Neural crest cell (in vitro differentiated cells): ENCODE data around the gene SCAPER. TPM values are rescaled to one million over a fixed set of nuclear protein-coding genes. Genes with fewer than 3 reads are reported as not detected.

Source experiments
- DNase-seq: peaks from one replicate; pipeline ENCODE4 v3.0.0; 2021; ENCODE audit warnings: low read depth, mixed read lengths, low spot score
- H3K27ac Mint-ChIP-seq: one replicate; pipeline ENCODE4 v1.8.0; 2021; ENCODE audit warnings: mild to moderate bottlenecking, mixed read lengths; ENCODE audit not compliant: unreplicated experiment
- H3K27me3 Mint-ChIP-seq: 2 replicates; pipeline ENCODE4 v1.8.0; 2021; ENCODE audit warnings: low read depth, mild to moderate bottlenecking, mixed read lengths
- H3K36me3 Mint-ChIP-seq: 2 replicates; pipeline ENCODE4 v1.8.0; 2021; ENCODE audit warnings: low read depth, mild to moderate bottlenecking, mixed read lengths
- H3K4me1 Mint-ChIP-seq: 2 replicates; pipeline ENCODE4 v1.8.0; 2021; ENCODE audit warnings: mixed read lengths
- H3K4me3 Mint-ChIP-seq: one replicate; pipeline ENCODE4 v1.8.0; 2021; ENCODE audit warnings: mild to moderate bottlenecking, mixed read lengths
- H3K9me3 Mint-ChIP-seq: 2 replicates; pipeline ENCODE4 v1.8.0; 2021; ENCODE audit warnings: mixed read lengths
- total RNA-seq: library from RNA; stranded (reverse); gene quantifications from 2 replicates; pipeline ENCODE4 v1.2.1, GENCODE V29; 2021
- TF ChIP-seq, protein P1 (sequence below): fragments of 200-600 bp; sonication (generic); conservative IDR thresholded peaks from 2 replicates; pipeline ENCODE4 v1.5.0; 2021; ENCODE audit warnings: antibody characterized with exemption, mild to moderate bottlenecking

Gene SCAPER
- total RNA-seq, 1 donor from 2014 or later, result 15.3 TPM

DNA sequence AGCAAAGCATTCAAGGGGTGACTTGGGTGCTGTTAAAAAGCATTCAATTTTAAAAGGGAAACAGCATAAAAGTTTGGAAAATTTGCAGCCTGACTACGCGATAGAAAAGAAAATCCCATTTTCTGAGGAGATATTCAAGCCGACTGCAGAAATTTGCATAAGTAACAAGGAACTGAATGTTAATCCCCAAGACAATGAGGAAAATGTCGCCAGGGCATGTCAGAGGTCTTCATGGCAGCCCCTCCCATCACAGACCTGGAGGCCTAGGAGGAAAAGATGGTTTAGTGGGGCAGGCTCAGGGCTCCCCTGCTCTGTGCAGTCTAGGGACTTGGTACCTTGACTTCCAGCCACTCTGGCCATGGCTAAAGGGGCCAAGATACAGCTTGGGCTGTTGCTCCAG lies 475.5 kb downstream of the SCAPER start:
- Mint-ChIP-seq H3K4me1 (peaks cover 16% of the 10 kb centered on the region), H3K36me3 (peaks cover 32% of the 10 kb centered on the region), H3K9me3 (peaks cover 18% of the 10 kb centered on the region), H3K4me3 (no peak overlapping the region), H3K27me3 (no peaks in the 10 kb centered on the region), H3K27ac (no peak overlapping the region)
- DNase-seq, result no peak
- TF ChIP-seq, protein P1, sequence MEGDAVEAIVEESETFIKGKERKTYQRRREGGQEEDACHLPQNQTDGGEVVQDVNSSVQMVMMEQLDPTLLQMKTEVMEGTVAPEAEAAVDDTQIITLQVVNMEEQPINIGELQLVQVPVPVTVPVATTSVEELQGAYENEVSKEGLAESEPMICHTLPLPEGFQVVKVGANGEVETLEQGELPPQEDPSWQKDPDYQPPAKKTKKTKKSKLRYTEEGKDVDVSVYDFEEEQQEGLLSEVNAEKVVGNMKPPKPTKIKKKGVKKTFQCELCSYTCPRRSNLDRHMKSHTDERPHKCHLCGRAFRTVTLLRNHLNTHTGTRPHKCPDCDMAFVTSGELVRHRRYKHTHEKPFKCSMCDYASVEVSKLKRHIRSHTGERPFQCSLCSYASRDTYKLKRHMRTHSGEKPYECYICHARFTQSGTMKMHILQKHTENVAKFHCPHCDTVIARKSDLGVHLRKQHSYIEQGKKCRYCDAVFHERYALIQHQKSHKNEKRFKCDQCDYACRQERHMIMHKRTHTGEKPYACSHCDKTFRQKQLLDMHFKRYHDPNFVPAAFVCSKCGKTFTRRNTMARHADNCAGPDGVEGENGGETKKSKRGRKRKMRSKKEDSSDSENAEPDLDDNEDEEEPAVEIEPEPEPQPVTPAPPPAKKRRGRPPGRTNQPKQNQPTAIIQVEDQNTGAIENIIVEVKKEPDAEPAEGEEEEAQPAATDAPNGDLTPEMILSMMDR, result no peak

- Mint-ChIP-seq H3K4me3 (no peak overlapping the region), H3K27ac (no peak overlapping the region), H3K36me3 (peaks cover 36% of the 10 kb centered on the region), H3K9me3 (peaks cover 23% of the 10 kb centered on the region), H3K27me3 (no peaks in the 10 kb centered on the region), H3K4me1 (peaks cover 9% of the 10 kb centered on the region)
- DNase-seq, result no peak
- TF ChIP-seq, protein P1, result no peak
Measured at GRCh38 chr15:76426941-76427340, 478.2 kb downstream of the SCAPER start.

DNA sequence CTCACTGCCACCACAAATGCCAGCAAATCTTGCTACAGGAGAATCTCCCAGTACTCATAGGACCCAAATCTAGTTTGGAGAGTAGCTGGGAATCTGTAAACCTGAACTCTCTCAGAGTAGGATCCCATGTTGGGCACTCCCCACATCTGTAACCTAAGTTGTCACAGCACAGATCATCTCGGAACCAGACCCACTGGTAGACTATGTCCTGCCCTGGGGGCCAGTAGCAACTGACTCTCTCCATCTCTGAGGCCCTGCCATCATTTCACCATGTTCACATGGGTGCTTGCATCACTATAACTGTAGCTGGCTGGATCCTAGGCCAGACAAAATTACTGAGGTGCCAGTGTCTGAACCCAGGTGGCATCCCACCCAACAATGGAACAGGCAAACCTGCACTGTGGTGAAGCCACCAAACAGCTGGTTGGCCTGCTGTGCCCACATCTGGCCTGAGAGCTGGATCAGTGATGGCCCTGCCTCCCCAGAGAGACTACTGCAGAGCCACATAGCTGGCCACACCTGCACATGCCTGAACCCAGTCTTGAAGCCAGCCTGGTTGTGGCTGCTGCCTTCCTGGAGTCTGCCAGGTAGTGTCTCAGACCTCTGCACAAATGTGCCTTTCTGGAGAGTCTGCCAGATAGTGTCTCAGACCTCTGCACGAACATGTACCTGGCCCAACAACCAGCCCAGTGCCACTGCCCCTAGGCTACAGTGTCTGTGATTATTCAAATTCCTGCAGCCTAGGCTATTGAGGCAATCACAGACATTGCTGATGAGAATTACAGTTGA lies 486.6 kb downstream of the SCAPER start:
- no peak overlapping the region for H3K27ac Mint-ChIP-seq
- H3K4me3 Mint-ChIP-seq, result no peak overlapping the region
- TF ChIP-seq, protein P1, result no peak
- H3K36me3 Mint-ChIP-seq, result peaks cover under 1% of the 10 kb centered on the region
- no peaks in the 10 kb centered on the region for H3K9me3 Mint-ChIP-seq
- no peaks in the 10 kb centered on the region for H3K4me1 Mint-ChIP-seq
- H3K27me3 Mint-ChIP-seq, result no peaks in the 10 kb centered on the region
- DNase-seq, result no peak

GRCh38 chr15:76401285-76401684 lies 503.9 kb downstream of the SCAPER start:
- DNase-seq, result no peak
- no peaks in the 10 kb centered on the region for H3K36me3 Mint-ChIP-seq
- peaks cover 7% of the 10 kb centered on the region for H3K9me3 Mint-ChIP-seq
- TF ChIP-seq, protein P1, result no peak
- peaks cover 3% of the 10 kb centered on the region for H3K4me1 Mint-ChIP-seq
- no peak overlapping the region for H3K4me3 Mint-ChIP-seq
- no peak overlapping the region for H3K27ac Mint-ChIP-seq
- no peaks in the 10 kb centered on the region for H3K27me3 Mint-ChIP-seq

GRCh38 chr15:76398317-76399104 lies 506.6 kb downstream of the SCAPER start:
- Mint-ChIP-seq H3K27me3 (no peaks in the 10 kb centered on the region), H3K9me3 (peaks cover 7% of the 10 kb centered on the region)
- DNase-seq, result no peak

More at GRCh38 chr15:76398317-76399104, 506.6 kb downstream of the SCAPER start:
- Mint-ChIP-seq H3K4me1 (peaks cover 3% of the 10 kb centered on the region), H3K27ac (no peak overlapping the region), H3K36me3 (no peaks in the 10 kb centered on the region), H3K4me3 (no peak overlapping the region)
- TF ChIP-seq, protein P1, result no peak
